CD4-positive, alpha-beta T cell (primary cell): ENCODE measurements around the gene STX3. TPM values are rescaled to one million over a fixed set of nuclear protein-coding genes. Genes with fewer than 3 reads are reported as not detected.

Experiments
- ATAC-seq: fragments of 200-7000 bp; cut with Tn5 transposase; one replicate; pipeline ENCODE4 v1.10.0; 2022; ENCODE audit warnings: mild to moderate bottlenecking; ENCODE audit not compliant: poor library complexity
- CTCF ChIA-PET: fragments of 350-600 bp; sonication (Branson Sonifier 250); formaldehyde crosslinking; loops from one replicate; lab custom pipeline; 2021; ENCODE audit warnings: antibody characterized with exemption, inconsistent platforms; lab: Charles Lee
- POLR2A ChIA-PET: fragments of 350-600 bp; sonication (Branson Sonifier 250); formaldehyde crosslinking; loops from one replicate; lab custom pipeline; 2021; ENCODE audit warnings: antibody characterized with exemption, inconsistent platforms; lab: Charles Lee
- DNase-seq, 14 experiments: peaks; one replicate each; pipeline ENCODE4 v3.0.0-alpha.2; 2013 to 2020; ENCODE audit warnings: mixed read lengths in 2 of 14
- H3K27ac ChIP-seq, 2 donors: one replicate each; pipeline versions ENCODE4 v1.5.1 to v1.7.0; 2013; ENCODE audit warnings: low read length in 2 of 2, low read depth in 1 of 2, mild to moderate bottlenecking in 1 of 2
- H3K27me3 ChIP-seq, 2 experiments: 1 replicate in 1 of 2; 2 replicates in 1 of 2; pipeline versions ENCODE4 v1.6.1 to v1.7.0; 2013; ENCODE audit warnings: low read length in 2 of 2, control low read depth in 1 of 2, mild to moderate bottlenecking in 1 of 2, moderate library complexity in 1 of 2; ENCODE audit not compliant: insufficient read depth in 2 of 2, control insufficient read depth in 1 of 2
- H3K36me3 ChIP-seq: one replicate; pipeline ENCODE4 v1.6.1; 2013; ENCODE audit warnings: low read length, control low read depth; ENCODE audit not compliant: insufficient read depth
- H3K4me1 ChIP-seq: one replicate; pipeline ENCODE4 v1.6.1; 2013; ENCODE audit warnings: low read length, control low read depth; ENCODE audit not compliant: insufficient read depth
- H3K4me3 ChIP-seq: one replicate; pipeline ENCODE4 v1.5.1; 2013; ENCODE audit warnings: mild to moderate bottlenecking, low read length, moderate library complexity
- H3K9me3 ChIP-seq, 2 experiments: 1 replicate in 1 of 2; 2 replicates in 1 of 2; pipeline versions ENCODE4 v1.6.1 to v1.7.0; 2013; ENCODE audit warnings: low read length in 2 of 2, mild to moderate bottlenecking in 2 of 2, control low read depth in 1 of 2, moderate library complexity in 1 of 2; ENCODE audit not compliant: control insufficient read depth in 1 of 2, insufficient read depth in 1 of 2
- H3K27ac Mint-ChIP-seq: one replicate; pipeline ENCODE4 v1.8.0; 2020; ENCODE audit warnings: mixed read lengths
- H3K27me3 Mint-ChIP-seq: one replicate; pipeline ENCODE4 v1.8.0; 2021; ENCODE audit warnings: mixed read lengths
- H3K36me3 Mint-ChIP-seq: one replicate; pipeline ENCODE4 v1.8.0; 2021; ENCODE audit warnings: low read depth, mixed read lengths
- H3K4me1 Mint-ChIP-seq: one replicate; pipeline ENCODE4 v1.8.0; 2021; ENCODE audit warnings: low read depth, mixed read lengths
- H3K4me3 Mint-ChIP-seq: one replicate; pipeline ENCODE4 v1.8.0; 2020; ENCODE audit warnings: mild to moderate bottlenecking, mixed read lengths
- H3K9me3 Mint-ChIP-seq: one replicate; pipeline ENCODE4 v1.8.0; 2020; ENCODE audit warnings: mixed read lengths
- intact Hi-C, 2 experiments: fragments of 100-400 bp; cut with DNase I in 1 of 2; cut with micrococcal nuclease in 1 of 2; formaldehyde crosslinking; loops; one replicate each; pipeline versions ENCODE4 v1.15.1 to v1.9.0; 2023 to 2025; cut with DNase I, micrococcal nuclease
- total RNA-seq, 174 experiments: library from RNA in 2 of 174; stranded (reverse) in 2 of 174; gene quantifications; one replicate each; pipeline ENCODE4 v1.2.3 and lab custom pipeline; 2021 to 2026
- TF ChIP-seq, protein P1 (sequence below): fragments of 200-600 bp; IDR thresholded peaks from one replicate; pipeline ENCODE4 v1.8.0; 2022; ENCODE audit warnings: antibody characterized with exemption, mild to moderate bottlenecking

STX3 gene
- total RNA-seq, 2 experiments from 2014 or later = 4.6 to 6.4 TPM

DNA sequence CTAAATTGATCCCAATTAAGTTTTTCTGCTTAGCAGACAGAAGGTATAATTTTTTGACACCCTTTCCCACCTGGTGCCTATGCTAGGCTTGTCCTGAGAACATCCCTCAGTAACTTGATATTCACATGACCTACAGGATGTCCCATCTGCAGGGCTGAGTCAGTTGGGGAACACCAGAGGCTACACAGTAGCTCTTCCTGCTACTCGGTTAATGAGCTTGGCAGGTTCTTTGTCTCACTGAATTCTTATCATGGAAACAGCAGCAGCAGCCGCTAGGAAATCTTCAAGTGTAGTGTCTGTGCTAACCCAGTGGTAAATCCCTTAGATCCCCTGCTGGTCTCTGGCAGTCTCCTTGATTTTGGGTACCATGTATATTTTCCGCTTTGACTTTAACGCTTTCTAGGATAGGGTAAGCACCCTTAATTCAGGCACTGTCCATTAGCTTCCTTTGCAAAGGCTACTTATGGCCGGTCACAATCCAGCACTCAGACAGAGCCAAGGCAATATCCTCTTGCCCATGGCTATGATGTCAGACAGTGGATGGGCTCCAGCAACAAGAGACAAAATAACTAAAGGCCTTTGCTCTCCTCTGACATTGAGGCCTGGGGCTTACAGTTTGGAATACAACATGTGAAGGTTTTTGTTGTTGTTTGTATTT lies 46.9 kb downstream of the STX3 start:
- Histone ChIP-seq H3K27me3 (no peaks in the 10 kb centered on the region), H3K4me3 (no peak overlapping the region), H3K9me3 (no peaks in the 10 kb centered on the region), H3K4me1 (no peaks in the 10 kb centered on the region), H3K27ac (no peak overlapping the region), H3K36me3 (peaks cover 16% of the 10 kb centered on the region)
- H3K36me3 Mint-ChIP-seq = peaks cover 39% of the 10 kb centered on the region
- ChIA-PET CTCF (interaction anchor here (7.3 kb wide), 1 partner anchor 47 kb away, joined by 50 read pairs; the partner anchor contains the start of gene STX3), POLR2A (interaction anchor here (1.2 to 2.6 kb wide), 3 partner anchors 8 to 47 kb away, joined by 5 to 20 read pairs (median 8); partner anchors contain the start of genes MRPL16 and STX3)
- no peaks in the 10 kb centered on the region for H3K4me1 Mint-ChIP-seq
- H3K4me3 Mint-ChIP-seq = no peak overlapping the region
- TF ChIP-seq, protein P1, sequence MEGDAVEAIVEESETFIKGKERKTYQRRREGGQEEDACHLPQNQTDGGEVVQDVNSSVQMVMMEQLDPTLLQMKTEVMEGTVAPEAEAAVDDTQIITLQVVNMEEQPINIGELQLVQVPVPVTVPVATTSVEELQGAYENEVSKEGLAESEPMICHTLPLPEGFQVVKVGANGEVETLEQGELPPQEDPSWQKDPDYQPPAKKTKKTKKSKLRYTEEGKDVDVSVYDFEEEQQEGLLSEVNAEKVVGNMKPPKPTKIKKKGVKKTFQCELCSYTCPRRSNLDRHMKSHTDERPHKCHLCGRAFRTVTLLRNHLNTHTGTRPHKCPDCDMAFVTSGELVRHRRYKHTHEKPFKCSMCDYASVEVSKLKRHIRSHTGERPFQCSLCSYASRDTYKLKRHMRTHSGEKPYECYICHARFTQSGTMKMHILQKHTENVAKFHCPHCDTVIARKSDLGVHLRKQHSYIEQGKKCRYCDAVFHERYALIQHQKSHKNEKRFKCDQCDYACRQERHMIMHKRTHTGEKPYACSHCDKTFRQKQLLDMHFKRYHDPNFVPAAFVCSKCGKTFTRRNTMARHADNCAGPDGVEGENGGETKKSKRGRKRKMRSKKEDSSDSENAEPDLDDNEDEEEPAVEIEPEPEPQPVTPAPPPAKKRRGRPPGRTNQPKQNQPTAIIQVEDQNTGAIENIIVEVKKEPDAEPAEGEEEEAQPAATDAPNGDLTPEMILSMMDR = no peak
- ATAC-seq = peak; percentile 26
- intact Hi-C loops = loop anchor here (1.0 to 10.0 kb wide), 4 partner anchors 48 to 657 kb away; partner anchors contain the start of gene FAM111A (in 1 of the 2)
- H3K9me3 Mint-ChIP-seq = no peaks in the 10 kb centered on the region
- no peaks in the 10 kb centered on the region for H3K27me3 Mint-ChIP-seq
- no peak overlapping the region for H3K27ac Mint-ChIP-seq
- DNase-seq = no peak

DNA sequence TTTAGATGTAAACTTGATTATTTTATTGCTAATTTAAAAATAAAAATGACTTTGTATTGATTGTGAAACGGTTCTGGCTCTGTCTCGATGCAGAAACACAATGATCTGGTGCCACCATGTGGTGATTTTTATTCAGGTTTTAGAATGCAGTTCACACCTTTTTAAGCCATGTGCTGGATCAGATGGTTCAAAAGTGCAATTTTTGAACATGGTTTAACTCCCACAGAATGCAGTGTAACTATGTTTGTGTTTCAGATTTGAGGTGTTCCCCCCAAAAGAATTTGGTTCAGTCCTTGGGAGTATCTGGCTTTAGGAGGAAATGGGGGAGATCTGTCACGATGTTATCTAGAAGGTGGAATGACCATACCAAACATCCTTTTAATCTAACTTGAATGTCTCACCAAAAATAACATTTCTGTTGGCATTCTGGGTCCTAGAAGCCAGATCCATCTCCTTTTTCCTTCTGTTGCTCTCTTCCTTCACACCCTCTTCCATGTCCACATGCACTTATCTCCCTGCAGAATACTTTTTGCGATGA lies 47.5 kb downstream of the STX3 start:
- H3K36me3 Mint-ChIP-seq = peaks cover 39% of the 10 kb centered on the region
- no peaks in the 10 kb centered on the region for H3K4me1 ChIP-seq
- H3K9me3 ChIP-seq = no peaks in the 10 kb centered on the region
- H3K4me1 Mint-ChIP-seq = no peaks in the 10 kb centered on the region
- intact Hi-C loops = loop anchor here (1.0 to 10.0 kb wide), 3 partner anchors 48 to 658 kb away; partner anchors contain the start of gene FAM111A (in 1 of the 2)
- no peaks in the 10 kb centered on the region for H3K9me3 Mint-ChIP-seq
- CTCF ChIA-PET = interaction anchor here (7.3 kb wide), 1 partner anchor 48 kb away, joined by 50 read pairs; the partner anchor contains the start of gene STX3
- no peak overlapping the region for H3K27ac ChIP-seq
- POLR2A ChIA-PET = interaction anchor here (2.6 kb wide), 1 partner anchor 48 kb away, joined by 20 read pairs; the partner anchor contains the start of gene STX3
- no peak overlapping the region for H3K27ac Mint-ChIP-seq
- no peaks in the 10 kb centered on the region for H3K27me3 Mint-ChIP-seq
- H3K36me3 ChIP-seq = peaks cover 22% of the 10 kb centered on the region
- H3K27me3 ChIP-seq = no peaks in the 10 kb centered on the region
- TF ChIP-seq, protein P1 = peak; percentile 73
- H3K4me3 Mint-ChIP-seq = no peak overlapping the region
- H3K4me3 ChIP-seq = no peak overlapping the region
- ATAC-seq (peak; percentile 85), DNase-seq (peak in 7 of 14 experiments; percentile 21 to 82 (median 57))

DNA sequence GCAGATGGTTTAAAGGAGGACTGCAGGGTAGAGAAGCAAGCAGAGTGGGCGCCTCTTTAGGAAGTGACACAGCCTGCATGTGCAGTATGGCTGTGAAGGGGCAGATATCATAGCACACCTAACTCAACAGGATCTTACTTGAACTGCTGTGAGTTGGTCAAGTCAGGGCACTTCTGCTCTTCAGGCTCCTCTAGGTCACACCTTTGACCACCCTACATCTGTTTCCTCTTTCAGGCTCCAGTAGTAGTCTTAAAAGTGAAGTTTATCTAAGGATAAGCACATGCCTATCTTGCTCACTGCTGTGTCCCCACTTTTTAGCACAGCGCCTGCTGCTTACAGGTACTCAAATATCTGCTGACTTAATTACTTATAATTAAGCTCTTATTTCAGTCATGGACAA lies 48.9 kb downstream of the STX3 start:
- CTCF ChIA-PET = interaction anchor here (7.3 kb wide), 1 partner anchor 49 kb away, joined by 50 read pairs; the partner anchor contains the start of gene STX3
- DNase-seq (no peak), ATAC-seq (no peak)
- Mint-ChIP-seq H3K4me3 (no peak overlapping the region), H3K27ac (no peak overlapping the region), H3K4me1 (peaks cover 5% of the 10 kb centered on the region), H3K9me3 (no peaks in the 10 kb centered on the region), H3K36me3 (peaks cover 47% of the 10 kb centered on the region), H3K27me3 (no peaks in the 10 kb centered on the region)
- H3K4me3 ChIP-seq = no peak overlapping the region
- TF ChIP-seq, protein P1 = no peak
- no peaks in the 10 kb centered on the region for H3K9me3 ChIP-seq
- H3K27me3 ChIP-seq = no peaks in the 10 kb centered on the region
- POLR2A ChIA-PET = no interaction called here
- H3K36me3 ChIP-seq = peaks cover 31% of the 10 kb centered on the region
- no peaks in the 10 kb centered on the region for H3K4me1 ChIP-seq
- H3K27ac ChIP-seq = no peak overlapping the region
- intact Hi-C loops = loop anchor here in 1 of 2 experiments (5.0 to 10.0 kb wide), 2 partner anchors 132 to 659 kb away; partner anchors contain the start of gene FAM111A
